ENCODE data around the gene C1R.

The C1R gene

GRCh38 chr12:7092229-7092985 is at the start of gene C1R:
Gene C1R (minus strand): TSS chr12:7092445. CDS start chr12:7092388, 57 bp downstream.
- no peak for DNase-seq

GRCh38 chr12:7141351-7142005 is 49.2 kb upstream of the C1R start:
- DNase-seq: no peak

DNA sequence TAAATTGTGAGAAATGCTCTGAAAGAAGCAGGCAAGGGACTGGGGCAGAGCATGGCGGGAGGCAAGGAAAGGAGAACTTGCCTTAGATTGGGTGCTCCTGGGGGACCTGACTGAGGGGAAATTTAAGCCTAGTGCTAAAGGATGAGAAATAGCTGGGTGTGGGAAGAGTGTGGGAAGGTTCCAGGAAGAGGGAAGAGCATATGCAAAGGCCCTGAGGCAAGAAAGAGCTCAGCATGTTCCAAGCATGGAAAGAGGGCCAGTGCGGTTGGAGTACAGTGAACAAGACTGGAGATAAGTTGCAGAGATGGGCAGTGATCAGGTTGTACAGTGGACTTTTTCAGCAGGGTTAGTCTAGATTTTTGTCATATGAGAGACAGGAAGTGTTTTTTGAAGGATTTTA is 47.0 kb upstream of the C1R start:
- DNase-seq: no peak

DNA sequence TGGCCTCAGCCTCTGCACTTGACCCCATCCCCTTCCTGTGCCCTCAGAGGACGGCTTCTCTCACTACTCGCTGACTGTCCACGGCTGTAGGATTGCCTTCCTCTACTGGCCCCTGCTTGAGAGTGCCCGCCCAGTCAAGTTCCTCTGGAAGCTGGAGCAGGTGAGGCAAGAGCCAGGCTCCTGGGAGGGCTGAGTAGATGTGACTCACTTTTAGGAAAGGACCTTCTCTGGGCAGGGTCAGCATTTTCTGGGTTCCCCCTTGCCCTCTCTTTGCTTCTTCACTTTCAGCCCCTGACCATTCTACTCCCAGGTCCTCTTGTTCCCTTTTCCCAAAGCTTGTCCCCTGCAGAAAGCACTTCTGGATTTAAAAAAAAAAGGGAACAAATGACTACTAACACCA is 45.7 kb upstream of the C1R start:
- no peak for DNase-seq

DNA sequence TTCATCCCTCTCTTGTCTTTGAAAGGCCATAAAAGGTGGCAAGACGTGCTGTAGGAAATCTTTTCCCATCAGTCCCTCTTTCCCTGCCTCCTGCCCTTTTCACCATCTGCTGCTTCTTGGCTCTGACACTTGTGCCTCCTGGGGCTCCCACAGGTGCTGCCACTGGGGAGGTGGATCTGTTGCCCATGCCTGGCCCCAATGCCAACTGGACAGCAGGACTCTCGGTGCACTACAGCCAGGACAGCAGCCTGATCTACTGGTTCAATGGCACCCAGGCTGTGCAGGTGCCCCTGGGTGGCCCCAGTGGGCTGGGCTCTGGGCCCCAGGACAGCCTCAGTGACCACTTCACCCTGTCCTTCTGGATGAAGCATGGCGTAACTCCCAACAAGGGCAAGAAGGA is 44.4 kb upstream of the C1R start:
- no peak for DNase-seq

GRCh38 chr12:7136071-7136470 is 43.8 kb upstream of the C1R start:
- DNase-seq: no peak

DNA sequence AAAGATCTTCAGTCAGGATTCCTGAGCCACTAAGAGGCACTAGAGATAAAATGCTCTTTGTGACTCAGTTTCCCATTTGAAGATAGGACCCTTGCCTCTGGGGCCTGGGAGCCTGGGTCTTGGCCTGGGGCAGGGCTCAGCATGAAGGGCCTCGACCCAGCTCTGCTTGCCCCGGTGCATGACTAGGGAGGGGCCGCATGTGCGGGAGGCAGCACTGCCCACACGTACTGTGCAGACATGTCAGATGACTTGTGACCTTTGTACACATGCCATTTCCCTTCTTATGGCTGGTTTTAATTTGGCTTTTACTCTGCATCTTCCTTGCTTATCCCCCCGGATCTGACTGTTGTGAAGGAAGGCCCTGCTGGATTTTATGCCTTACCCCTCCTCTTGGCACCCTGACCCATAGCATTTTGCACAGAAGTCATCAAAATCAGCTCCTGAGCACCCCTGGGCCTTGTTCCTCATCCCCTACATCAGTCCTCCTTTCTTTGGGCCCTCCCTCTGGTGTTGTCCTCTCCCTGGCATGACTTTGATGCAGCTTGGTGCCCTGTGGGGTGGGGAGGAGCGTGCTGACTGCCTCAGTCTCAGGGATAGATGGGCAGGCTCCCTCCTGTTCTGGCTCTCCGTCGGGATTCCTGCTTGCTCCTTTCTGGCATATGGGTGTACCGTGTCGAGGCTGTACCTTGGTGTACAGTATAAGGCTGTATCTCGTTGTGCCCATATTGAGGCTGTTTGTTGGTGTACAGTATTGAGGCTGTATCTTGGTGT is 42.3 kb upstream of the C1R start:
- no peak for DNase-seq

DNA sequence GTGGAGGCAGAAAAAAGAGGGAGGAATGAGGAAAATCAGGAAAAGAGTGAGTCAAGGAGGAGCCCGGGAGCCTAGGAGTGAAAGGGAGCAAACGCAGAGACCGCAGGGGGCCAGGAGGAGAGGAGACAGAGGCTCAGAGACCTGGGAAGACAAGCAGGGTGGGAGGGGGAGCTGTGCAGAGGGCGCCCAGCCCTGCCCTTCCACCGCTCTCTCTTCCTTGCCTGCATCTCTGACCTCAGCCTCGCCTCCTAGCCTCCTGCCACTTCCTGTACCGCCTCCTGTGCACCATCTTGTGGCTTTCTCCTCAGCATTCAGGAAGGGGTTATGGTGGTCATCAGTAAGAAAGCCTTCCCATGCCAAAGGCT is 39.2 kb upstream of the C1R start:
- no peak for DNase-seq

GRCh38 chr12:7130701-7131501 is 38.7 kb upstream of the C1R start:
- no peak for DNase-seq

DNA sequence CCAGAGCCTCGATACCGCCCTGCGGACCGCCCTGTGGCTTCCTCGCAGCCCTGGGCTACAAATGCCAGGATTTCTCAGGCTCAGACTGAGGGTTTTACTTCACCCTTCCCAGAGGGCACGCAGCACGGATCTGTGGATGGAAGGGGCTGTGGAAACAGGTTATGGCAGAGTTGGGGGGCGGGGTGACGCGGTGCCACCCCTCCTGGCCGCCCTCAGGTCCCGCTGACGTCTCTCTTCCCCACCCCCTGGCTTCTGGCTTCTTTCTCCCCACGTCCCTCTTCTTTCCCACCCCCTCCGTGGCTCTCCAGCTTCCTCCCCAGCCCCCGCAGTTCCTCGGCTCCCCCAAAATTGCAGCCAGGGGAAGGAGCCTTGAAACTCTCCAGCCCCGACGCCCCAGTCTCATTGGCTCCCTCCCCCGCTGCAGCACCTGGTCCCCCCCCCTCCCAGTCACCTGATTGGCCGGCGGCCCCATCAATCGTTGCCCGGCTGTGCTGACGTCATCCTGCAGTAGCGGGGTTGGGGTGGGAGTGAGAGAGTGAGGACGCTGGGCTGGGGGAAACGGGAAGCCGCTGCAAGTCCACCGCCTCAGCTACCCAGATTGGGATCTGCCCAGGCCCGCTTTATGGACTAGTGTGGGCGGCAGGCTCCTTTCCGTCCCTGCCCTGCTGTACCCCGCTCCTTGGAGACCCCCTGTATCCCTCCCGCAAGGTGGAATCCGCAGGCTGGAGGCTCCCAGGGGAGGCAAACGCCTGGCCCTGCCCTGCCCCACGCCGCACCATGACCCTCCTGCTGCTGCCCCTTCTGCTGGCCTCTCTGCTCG is 37.8 kb upstream of the C1R start, which contains the start of gene CLSTN3:
CLSTN3 (plus strand) TSS at position 500 of the 820 bp plus-strand sequence; CDS start at position 778, 278 bp downstream.
- DNase-seq: peak; percentile 45

GRCh38 chr12:7129287-7129871 is 37.1 kb upstream of the C1R start:
- no peak for DNase-seq

- no peak for DNase-seq
These were observed 36.5 kb upstream of the C1R start, which contains the start of gene RBP5 for GRCh38 chr12:7128681-7129286. Gene RBP5 (minus strand): TSS chr12:7128889. CDS start chr12:7128775, 114 bp downstream.

DNA sequence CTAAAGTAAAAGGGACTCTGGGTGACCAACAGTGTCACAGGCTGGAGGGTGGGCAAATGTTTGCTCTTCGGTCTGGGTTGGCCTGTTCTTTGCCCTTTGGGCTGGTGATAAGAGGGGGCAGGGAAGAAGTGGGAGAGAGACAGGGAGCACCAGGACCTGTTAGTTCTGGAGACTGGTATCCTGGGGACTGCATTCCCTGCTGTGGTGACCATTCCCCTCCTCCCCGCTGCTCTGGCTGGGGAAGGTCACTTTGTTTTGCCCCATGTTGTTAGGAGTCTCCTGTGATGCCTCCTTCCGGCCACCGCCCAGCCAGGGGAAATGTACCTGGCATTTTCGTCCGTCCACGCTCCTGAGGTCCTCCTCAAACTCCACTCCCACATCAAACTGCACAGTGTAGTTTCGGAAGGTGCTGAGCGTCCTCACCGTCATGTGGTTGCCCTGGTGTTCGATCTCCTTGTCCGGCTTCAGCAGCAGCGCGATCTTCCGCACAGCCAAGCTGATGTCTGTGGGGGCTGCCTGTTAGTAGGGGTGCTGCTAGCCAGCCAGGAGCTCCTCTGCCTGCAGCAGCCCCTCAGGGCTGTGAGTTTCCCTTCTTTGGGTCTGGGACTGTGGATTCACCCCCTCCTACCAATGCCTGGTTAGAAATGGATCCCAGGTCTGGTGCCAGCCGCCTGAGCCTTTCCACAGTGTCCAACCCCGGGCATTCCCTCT is 35.8 kb upstream of the C1R start:
- DNase-seq: no peak

DNA sequence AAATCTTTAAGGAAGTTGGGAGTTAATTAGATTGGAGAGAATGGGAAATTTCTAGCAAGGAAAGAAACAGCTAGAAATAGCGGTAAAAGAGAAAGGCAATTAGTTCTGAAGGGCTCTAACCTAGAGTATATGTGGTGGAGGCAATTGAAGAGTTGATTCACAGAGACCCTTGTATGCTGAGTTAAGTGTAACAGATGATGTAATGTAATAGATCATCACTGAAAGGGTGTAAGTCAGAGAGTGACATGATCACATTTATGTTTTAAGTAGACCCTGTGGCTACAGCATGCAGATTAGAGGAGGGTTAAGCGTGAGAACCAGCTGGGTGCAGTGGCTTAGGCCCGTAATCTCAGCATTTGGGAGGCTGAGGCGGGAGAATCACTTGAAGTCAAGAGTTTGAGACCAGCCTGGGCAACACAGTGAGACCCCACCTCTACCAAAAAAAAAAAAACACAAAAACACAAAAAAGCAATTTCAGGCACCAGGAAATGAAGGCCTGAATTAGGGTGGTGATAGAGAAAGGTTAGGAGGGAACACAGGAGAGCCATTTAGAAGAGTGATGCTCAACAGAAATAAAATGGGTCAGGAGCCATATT is 33.5 kb upstream of the C1R start:
- DNase-seq: no peak

GRCh38 chr12:7123806-7124522 is 31.7 kb upstream of the C1R start:
- DNase-seq: no peak

DNA sequence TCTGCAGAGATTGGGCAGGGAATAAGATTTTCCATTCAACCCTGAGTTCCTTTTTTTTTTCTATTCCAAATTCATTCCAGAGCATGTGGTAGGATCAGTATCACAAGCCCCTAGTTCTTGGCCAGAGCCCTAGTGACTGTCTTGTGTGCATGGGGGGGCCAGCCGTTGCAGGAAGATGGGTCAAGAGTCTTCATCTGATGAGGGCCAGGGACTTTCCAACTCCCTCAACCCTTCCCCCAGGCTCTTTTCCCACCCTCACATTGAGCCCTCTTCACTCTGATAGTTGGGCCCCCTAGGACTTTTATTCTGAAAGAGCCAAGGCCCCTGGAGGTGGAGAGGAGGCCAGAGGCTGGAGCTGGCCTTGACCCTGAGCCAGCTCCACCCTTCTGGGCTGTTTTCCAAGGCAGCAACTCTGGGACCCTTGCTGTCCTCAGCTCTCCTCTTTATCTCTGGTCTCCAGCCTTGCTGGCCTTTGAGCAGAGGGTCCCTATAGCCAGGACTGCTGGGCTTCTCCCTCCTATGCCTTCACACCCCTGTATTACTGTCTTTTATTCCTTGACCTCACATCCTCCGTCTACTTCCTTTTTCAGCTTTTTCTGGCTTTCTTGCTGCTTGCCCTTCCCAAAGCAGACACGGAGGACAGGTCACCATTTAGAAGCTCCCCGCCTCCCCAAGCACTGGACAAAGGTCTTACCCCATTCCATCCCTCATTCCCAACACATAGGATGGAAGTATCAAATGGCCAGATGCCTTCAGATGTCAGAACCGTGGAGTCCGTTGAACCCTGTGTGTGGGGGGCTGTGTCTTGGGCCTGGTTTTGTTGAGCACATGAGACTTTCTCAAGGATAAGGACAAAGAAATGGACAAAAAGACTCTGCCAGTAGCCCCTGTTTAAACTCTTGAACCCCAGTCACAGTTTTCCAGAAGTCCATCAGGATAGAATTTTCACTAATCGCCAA is 30.8 kb upstream of the C1R start:
- no peak for DNase-seq

DNA sequence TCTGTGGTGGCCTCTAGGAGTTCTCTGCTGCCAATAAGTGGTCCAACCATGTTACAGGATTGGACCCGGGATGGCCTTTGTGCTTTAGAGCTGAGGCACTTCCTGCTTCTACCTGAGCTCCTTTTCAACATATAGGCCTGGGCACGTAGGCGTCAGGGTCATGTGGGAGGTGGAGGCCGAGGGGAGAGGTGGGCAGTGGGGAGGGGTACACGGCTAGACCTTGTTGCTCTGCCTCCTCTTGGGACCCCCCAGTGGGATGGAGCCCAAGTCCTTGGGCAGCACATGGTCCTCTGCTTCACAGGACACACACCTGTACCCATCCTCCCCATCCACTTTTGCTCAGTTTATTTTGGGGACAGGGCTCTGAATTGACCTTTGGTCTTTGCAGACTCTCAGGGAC is 29.1 kb upstream of the C1R start:
- no peak for DNase-seq

GRCh38 chr12:7120166-7120565 is 27.9 kb upstream of the C1R start:
- DNase-seq: no peak
